Skeletal muscle satellite cell (primary cell): ENCODE measurements around the gene GH1. TPM values are rescaled to one million over a fixed set of nuclear protein-coding genes. Genes with fewer than 3 reads are reported as not detected.
"Not testable (repeated sequence)": the region's sequence is repeated elsewhere in the genome, so short reads cannot be mapped to it uniquely, and the experiment has no call there.

Source experiments
- H3K27me3 ChIP-seq: 2 replicates; pipeline ENCODE4 v1.7.0; 2013; ENCODE audit warnings: low read length; ENCODE audit not compliant: control insufficient read depth, insufficient read depth
- H3K36me3 ChIP-seq: 2 replicates; pipeline ENCODE4 v1.7.0; 2013; ENCODE audit warnings: mild to moderate bottlenecking, control low read depth, low read length; ENCODE audit not compliant: insufficient read depth
- H3K4me1 ChIP-seq: 2 replicates; pipeline ENCODE4 v1.7.0; 2013; ENCODE audit warnings: low read length; ENCODE audit not compliant: control insufficient read depth, insufficient read depth
- H3K4me2 ChIP-seq: 2 replicates; pipeline ENCODE4 v1.7.0; 2013; ENCODE audit warnings: mild to moderate bottlenecking, low read length
- H3K4me3 ChIP-seq: 2 replicates; pipeline ENCODE4 v1.7.0; 2013; ENCODE audit warnings: low read length
- H3K9ac ChIP-seq: 2 replicates; pipeline ENCODE4 v1.7.0; 2013; ENCODE audit warnings: mild to moderate bottlenecking, low read depth, low read length, moderate library complexity
- H3K9me3 ChIP-seq: replicated peaks from 2 replicates; pipeline ENCODE4 v1.7.0; 2013; ENCODE audit warnings: mild to moderate bottlenecking, control low read depth, low read length
- total RNA-seq: library from RNA; depleted of rRNA; stranded (reverse); fragments of >200 nt; gene quantifications from 2 replicates; pipeline ENCODE4 v1.2.3, GENCODE V29; 2012; rRNA removed

The GH1 gene
- not detected in 2 replicates for total RNA-seq

GRCh38 chr17:63918789-63919305, at the start of gene GH1:
TSS of gene GH1 (minus strand) at chr17:63918839. CDS start at chr17:63918776, 63 bp downstream.
- not testable (repeated sequence) for H3K4me2 ChIP-seq, H3K36me3 ChIP-seq, H3K4me3 ChIP-seq, H3K9ac ChIP-seq, H3K4me1 ChIP-seq, H3K9me3 ChIP-seq
- peaks cover 31% of the 10 kb centered on the region for H3K27me3 ChIP-seq

GRCh38 chr17:63967953-63968352, 49.3 kb upstream of the GH1 start:
- no peak overlapping the region for H3K4me2 ChIP-seq

GRCh38 chr17:63966646-63967264, 48.1 kb upstream of the GH1 start:
- Histone ChIP-seq H3K9ac (no peak overlapping the region), H3K4me3 (no peak overlapping the region), H3K4me1 (no peaks in the 10 kb centered on the region), H3K27me3 (peaks cover 29% of the 10 kb centered on the region), H3K4me2 (no peak overlapping the region), H3K9me3 (no peaks in the 10 kb centered on the region), H3K36me3 (no peaks in the 10 kb centered on the region)

More at GRCh38 chr17:63967953-63968352, 49.3 kb upstream of the GH1 start:
- no peaks in the 10 kb centered on the region for H3K9me3 ChIP-seq
- H3K36me3 ChIP-seq, result no peaks in the 10 kb centered on the region
- H3K4me3 ChIP-seq, result no peak overlapping the region
- H3K27me3 ChIP-seq, result peaks cover 26% of the 10 kb centered on the region
- H3K9ac ChIP-seq, result no peak overlapping the region
- H3K4me1 ChIP-seq, result no peaks in the 10 kb centered on the region

GRCh38 chr17:63963123-63963522, 44.5 kb upstream of the GH1 start:
- H3K4me2 ChIP-seq, result no peak overlapping the region
- H3K27me3 ChIP-seq, result peaks cover 31% of the 10 kb centered on the region
- no peak overlapping the region for H3K4me3 ChIP-seq
- H3K9ac ChIP-seq, result no peak overlapping the region
- no peaks in the 10 kb centered on the region for H3K36me3 ChIP-seq
- no peaks in the 10 kb centered on the region for H3K4me1 ChIP-seq
- H3K9me3 ChIP-seq, result no peaks in the 10 kb centered on the region

GRCh38 chr17:63962298-63962744, 43.7 kb upstream of the GH1 start:
- Histone ChIP-seq H3K9me3 (no peaks in the 10 kb centered on the region), H3K36me3 (no peaks in the 10 kb centered on the region), H3K9ac (no peak overlapping the region), H3K4me1 (no peaks in the 10 kb centered on the region), H3K4me3 (no peak overlapping the region), H3K4me2 (no peak overlapping the region), H3K27me3 (peaks cover 31% of the 10 kb centered on the region)

GRCh38 chr17:63961355-63962212, 42.9 kb upstream of the GH1 start:
- Histone ChIP-seq H3K36me3 (no peaks in the 10 kb centered on the region), H3K4me2 (no peak overlapping the region), H3K9ac (no peak overlapping the region), H3K4me3 (no peak overlapping the region), H3K4me1 (no peaks in the 10 kb centered on the region), H3K9me3 (no peaks in the 10 kb centered on the region), H3K27me3 (peaks cover 31% of the 10 kb centered on the region)

GRCh38 chr17:63960430-63960829, 41.8 kb upstream of the GH1 start:
- peaks cover 31% of the 10 kb centered on the region for H3K27me3 ChIP-seq
- H3K4me3 ChIP-seq, result no peak overlapping the region
- H3K9me3 ChIP-seq, result no peaks in the 10 kb centered on the region
- no peak overlapping the region for H3K4me2 ChIP-seq
- H3K4me1 ChIP-seq, result no peaks in the 10 kb centered on the region
- no peak overlapping the region for H3K9ac ChIP-seq
- H3K36me3 ChIP-seq, result no peaks in the 10 kb centered on the region

GRCh38 chr17:63960006-63960405, 41.4 kb upstream of the GH1 start:
- Histone ChIP-seq H3K9ac (no peak overlapping the region), H3K27me3 (peaks cover 31% of the 10 kb centered on the region), H3K4me1 (no peaks in the 10 kb centered on the region), H3K4me2 (no peak overlapping the region), H3K36me3 (no peaks in the 10 kb centered on the region), H3K4me3 (no peak overlapping the region), H3K9me3 (no peaks in the 10 kb centered on the region)

- H3K9me3 ChIP-seq, result no peaks in the 10 kb centered on the region
- peaks cover 13% of the 10 kb centered on the region for H3K27me3 ChIP-seq
- no peak overlapping the region for H3K4me3 ChIP-seq
- no peaks in the 10 kb centered on the region for H3K36me3 ChIP-seq
- H3K9ac ChIP-seq, result no peak overlapping the region
- H3K4me2 ChIP-seq, result no peak overlapping the region
- no peaks in the 10 kb centered on the region for H3K4me1 ChIP-seq
These were observed 37.8 kb upstream of the GH1 start for GRCh38 chr17:63956296-63956920.

- Histone ChIP-seq H3K9ac (no peak overlapping the region), H3K4me1 (no peaks in the 10 kb centered on the region), H3K4me3 (no peak overlapping the region), H3K36me3 (no peaks in the 10 kb centered on the region), H3K9me3 (no peaks in the 10 kb centered on the region), H3K27me3 (peaks cover 17% of the 10 kb centered on the region), H3K4me2 (no peak overlapping the region)
These were observed 37.2 kb upstream of the GH1 start for GRCh38 chr17:63955791-63956190.

GRCh38 chr17:63955232-63955631, 36.6 kb upstream of the GH1 start:
- Histone ChIP-seq H3K9me3 (no peaks in the 10 kb centered on the region), H3K9ac (no peak overlapping the region), H3K4me1 (no peaks in the 10 kb centered on the region)

More at GRCh38 chr17:63955232-63955631, 36.6 kb upstream of the GH1 start:
- Histone ChIP-seq H3K4me3 (no peak overlapping the region), H3K27me3 (peaks cover 12% of the 10 kb centered on the region), H3K4me2 (no peak overlapping the region), H3K36me3 (no peaks in the 10 kb centered on the region)
